EL (cell line): ENCODE data around the gene LIG1.
"Not testable (repeated sequence)": the region's sequence is repeated elsewhere in the genome, so short reads cannot be mapped to it uniquely, and the experiment has no call there.

Experiments used
- DNase-seq: peaks from one replicate; pipeline ENCODE4 v3.0.0-alpha.2; 2016

LIG1 gene

GRCh38 chr19:48120505-48120904 is 49.6 kb downstream of the LIG1 start:
- no peak for DNase-seq

GRCh38 chr19:48118131-48118517 is 52.0 kb downstream of the LIG1 start:
- no peak for DNase-seq

GRCh38 chr19:48117515-48118130 is 52.5 kb downstream of the LIG1 start:
- no peak for DNase-seq

- DNase-seq, result no peak
These were observed 56.8 kb downstream of the LIG1 start for GRCh38 chr19:48113190-48113917.

- DNase-seq, result no peak
These were observed 58.9 kb downstream of the LIG1 start for GRCh38 chr19:48111280-48111679.

- DNase-seq, result peak; percentile 91
These were observed 59.7 kb downstream of the LIG1 start, which contains the start of gene PLA2G4C for GRCh38 chr19:48110350-48110966. Gene PLA2G4C (minus strand): TSS chr19:48110817. CDS start chr19:48106529, 4,288 bp downstream.

- no peak for DNase-seq
These were observed 61.0 kb downstream of the LIG1 start for GRCh38 chr19:48108997-48109782.

GRCh38 chr19:48103922-48104321 is 66.2 kb downstream of the LIG1 start:
- DNase-seq, result no peak

- peak; percentile 52 for DNase-seq
These were observed 67.0 kb downstream of the LIG1 start for GRCh38 chr19:48102870-48103751.

- no peak for DNase-seq
These were observed 74.5 kb downstream of the LIG1 start for GRCh38 chr19:48095612-48096175.

GRCh38 chr19:48094855-48095203 is 75.3 kb downstream of the LIG1 start:
- DNase-seq, result no peak

GRCh38 chr19:48094129-48094854 is 75.9 kb downstream of the LIG1 start:
- no peak for DNase-seq

GRCh38 chr19:48091111-48091718 is 78.9 kb downstream of the LIG1 start:
- peak; percentile 97 for DNase-seq

- peak; percentile 65 for DNase-seq
These were observed 79.8 kb downstream of the LIG1 start for GRCh38 chr19:48090281-48090802.

GRCh38 chr19:48088991-48089390 is 81.2 kb downstream of the LIG1 start:
- not testable (repeated sequence) for DNase-seq

GRCh38 chr19:48085904-48086864 is 84.0 kb downstream of the LIG1 start:
- no peak for DNase-seq

- no peak for DNase-seq
These were observed 85.1 kb downstream of the LIG1 start for GRCh38 chr19:48085076-48085475.

GRCh38 chr19:48081106-48081505 is 89.0 kb downstream of the LIG1 start:
- DNase-seq, result no peak

- DNase-seq, result not testable (repeated sequence)
These were observed 99.9 kb downstream of the LIG1 start for GRCh38 chr19:48070177-48070769.
